HepG2 (cell line): Measurements from ENCODE around the gene GGNBP2. TPM values are rescaled to one million over a fixed set of nuclear protein-coding genes. Genes with fewer than 3 reads are reported as not detected.

Source experiments
- CAMTA2 ChIP-seq: sonication (generic); formaldehyde crosslinking; IDR thresholded peaks from 2 replicates; pipeline ENCODE4 v1.4.0; 2020; ENCODE audit warnings: mild to moderate bottlenecking, missing genetic modification reagents, borderline replicate concordance
- CSRNP1 ChIP-seq: sonication (generic); formaldehyde crosslinking; IDR thresholded peaks from 2 replicates; pipeline ENCODE4 v1.8.1; 2023; ENCODE audit warnings: mild to moderate bottlenecking, missing genetic modification reagents
- ELK4 ChIP-seq: sonication (generic); formaldehyde crosslinking; IDR thresholded peaks from 2 replicates; pipeline ENCODE4 v1.9.0; 2021; ENCODE audit warnings: missing genetic modification reagents, borderline replicate concordance
- FIP1L1 ChIP-seq: fragments of 200-400 bp; formaldehyde crosslinking; IDR thresholded peaks from 2 replicates; pipeline ENCODE4 v1.6.1; 2018; ENCODE audit warnings: low read depth, mild to moderate bottlenecking, low read length, moderate library complexity, borderline replicate concordance; ENCODE audit not compliant: insufficient read depth
- GPN1 ChIP-seq: sonication (generic); formaldehyde crosslinking; IDR thresholded peaks from 2 replicates; pipeline ENCODE4 v1.5.1; 2020; ENCODE audit warnings: missing genetic modification reagents, borderline replicate concordance
- HNF1A ChIP-seq, 2 experiments: sonication (generic) in 1 of 2; formaldehyde crosslinking in 1 of 2; IDR thresholded peaks; 2 replicates each; pipeline versions ENCODE4 v1.4.0 to v1.6.1; 2016 to 2020; ENCODE audit warnings: borderline replicate concordance in 1 of 2, low read depth in 1 of 2, mild to moderate bottlenecking in 1 of 2, missing genetic modification reagents in 1 of 2
- NR0B2 ChIP-seq: sonication (generic); formaldehyde crosslinking; IDR thresholded peaks from 2 replicates; pipeline ENCODE4 v1.4.0; 2020; ENCODE audit warnings: mild to moderate bottlenecking, missing genetic modification reagents
- POGK ChIP-seq: sonication (generic); formaldehyde crosslinking; conservative IDR thresholded peaks from 2 replicates; pipeline ENCODE4 v1.8.0; 2022; ENCODE audit warnings: mild to moderate bottlenecking, moderate library complexity, missing genetic modification reagents
- PTBP1 ChIP-seq: fragments of 200-400 bp; formaldehyde crosslinking; IDR thresholded peaks from 2 replicates; pipeline ENCODE4 v1.6.1; 2018; ENCODE audit warnings: low read length, low read depth; ENCODE audit not compliant: poor library complexity, severe bottlenecking
- SIX1 ChIP-seq: sonication (generic); formaldehyde crosslinking; IDR thresholded peaks from 2 replicates; pipeline ENCODE4 v1.4.0; 2020; ENCODE audit warnings: missing genetic modification reagents, borderline replicate concordance
- SRSF1 ChIP-seq: fragments of 200-400 bp; formaldehyde crosslinking; optimal IDR thresholded peaks from 2 replicates; pipeline ENCODE3; 2017; ENCODE audit warnings: mild to moderate bottlenecking, low read depth, low read length, moderate library complexity
- ZIK1 ChIP-seq: sonication (generic); formaldehyde crosslinking; IDR thresholded peaks from 2 replicates; pipeline ENCODE4 v1.5.0; 2020; ENCODE audit warnings: mild to moderate bottlenecking, low read depth, missing genetic modification reagents, borderline replicate concordance
- ZNF251 ChIP-seq: sonication (generic); formaldehyde crosslinking; IDR thresholded peaks from 2 replicates; pipeline ENCODE4 v1.9.0; 2021; ENCODE audit warnings: mild to moderate bottlenecking, missing genetic modification reagents
- ZNF577 ChIP-seq: sonication (generic); formaldehyde crosslinking; IDR thresholded peaks from 2 replicates; pipeline ENCODE4 v1.4.0; 2020; ENCODE audit warnings: mild to moderate bottlenecking, low read depth, missing genetic modification reagents, borderline replicate concordance
- polyA plus RNA-seq, 8 experiments: library from polyadenylated mRNA; depleted of rRNA in 3 of 8; stranded (reverse) in 7 of 8; unstranded in 1 of 8; fragments of >200 nt; fragmentation: Illumina TruSeq in 4 of 8; extraction: Trizol in 4 of 8; gene quantifications; 2 replicates each; pipeline versions ENCODE4 v1.2.1 to v1.2.3, GENCODE V29; 2011 to 2016; ENCODE audit warnings: low read depth in 4 of 8, missing spikeins in 1 of 8, mixed read lengths in 1 of 8; ENCODE audit not compliant: insufficient read depth in 1 of 8
- total RNA-seq, 5 experiments: library from RNA; depleted of rRNA; stranded (reverse); fragments of >200 nt; fragmentation: Illumina TruSeq; extraction: Trizol; gene quantifications; 2 replicates each; pipeline ENCODE4 v1.2.3, GENCODE V29; 2016; ENCODE audit warnings: low read depth in 1 of 5

The GGNBP2 gene
- total and polyA plus RNA-seq, 2 of the 13 experiments (the other 11 are each of a cell fraction or from before 2014, with no cell fraction given) = 53.3 to 84.2 TPM

GRCh38 chr17:36601303-36602029 lies 56.7 kb downstream of the GGNBP2 start, which contains the start of gene MRM1 (continued):
- TF ChIP-seq ELK4 (CRISPR knock-in tag) (no peak), GPN1 (CRISPR knock-in tag) (no peak), CAMTA2 (CRISPR knock-in tag) (peak; percentile 91; the same call in 1 of the 2 replicates), PTBP1 (no peak), POGK (peak; percentile 77), HNF1A (IDR thresholded peaks at IDR 0.05; ENCODE audit: low read depth) (no peak), HNF1A (CRISPR knock-in tag; IDR thresholded peaks at IDR 0.05; ENCODE audit: borderline replicate concordance) (peak; percentile 38; the same call in 1 of the 2 replicates), FIP1L1 (no peak), SRSF1 (peak; percentile 82), NR0B2 (CRISPR knock-in tag) (peak; percentile 97; the same call in 1 of the 2 replicates), ZNF251 (CRISPR knock-in tag) (0 out of 2 replicates have a peak, but pooled peaks have one; percentile 84), CSRNP1 (no peak), ZNF577 (no peak), SIX1 (no peak), ZIK1 (CRISPR knock-in tag) (peak; percentile 28; the same call in 1 of the 2 replicates)
